Tibial nerve (tissue), 4 donors: ENCODE measurements around the gene MICU1. TPM values are rescaled to one million over a fixed set of nuclear protein-coding genes. Genes with fewer than 3 reads are reported as not detected.

Experiments
- DNase-seq, 2 donors: peaks; one replicate each; pipeline ENCODE4 v3.0.0-alpha.2; 2019; ENCODE audit warnings: low spot score in 2 of 2
- H3K27ac ChIP-seq, 4 donors: fragments of 200-600 bp; sonication (generic) in 3 of 4; one replicate each; pipeline ENCODE4 v1.5.1; 2017 to 2019; ENCODE audit warnings: mild to moderate bottlenecking in 1 of 4
- H3K27me3 ChIP-seq, 2 donors: fragments of 200-600 bp; sonication (generic) in 1 of 2; one replicate each; pipeline versions ENCODE4 v1.5.1 to v1.6.0; 2017 to 2019
- H3K36me3 ChIP-seq, 3 donors: fragments of 200-600 bp; sonication (generic); one replicate each; pipeline ENCODE4 v1.5.1; 2018 to 2019
- H3K4me1 ChIP-seq, 4 donors: fragments of 200-600 bp; sonication (generic) in 3 of 4; one replicate each; pipeline ENCODE4 v1.5.1; 2017 to 2019
- H3K4me3 ChIP-seq, 4 donors: fragments of 200-600 bp; sonication (generic) in 3 of 4; one replicate each; pipeline ENCODE4 v1.5.1; 2017 to 2019; ENCODE audit warnings: mild to moderate bottlenecking in 1 of 4, moderate library complexity in 1 of 4
- H3K9me3 ChIP-seq, 4 donors: fragments of 200-600 bp; sonication (generic) in 3 of 4; one replicate each; pipeline ENCODE4 v1.5.1; 2017 to 2019
- CTCF ChIP-seq, 5 experiments: fragments of 200-600 bp in 3 of 5; fragments of 450-650 bp in 2 of 5; sonication (generic) in 3 of 5; IDR thresholded peaks; one replicate each; pipeline ENCODE4 v1.5.1; 2016 to 2019; ENCODE audit warnings: antibody characterized with exemption in 5 of 5, mild to moderate bottlenecking in 3 of 5, moderate library complexity in 2 of 5
- EP300 ChIP-seq, 2 donors: sonication (generic); formaldehyde crosslinking; IDR thresholded peaks; one replicate each; pipeline ENCODE4 v1.6.1; 2017; ENCODE audit warnings: antibody characterized with exemption in 2 of 2, mild to moderate bottlenecking in 1 of 2
- POLR2A ChIP-seq, 2 donors: fragments of 450-650 bp; IDR thresholded peaks; one replicate each; pipeline ENCODE4 v1.6.1; 2017; ENCODE audit warnings: antibody characterized with exemption in 2 of 2, mild to moderate bottlenecking in 2 of 2, moderate library complexity in 2 of 2
- WGBS, 2 donors: methylation state at CpG; one replicate each; pipeline ENCODE4 v1.1.5; 2018; 5-methylcytosine and 5-hydroxymethylcytosine counted together
- total RNA-seq, 4 donors: library from RNA; depleted of rRNA; stranded (reverse); fragments of >200 nt; gene quantifications; one replicate each; pipeline ENCODE4 v1.1.0, GENCODE V29; 2016

MICU1 gene
- total RNA-seq, 4 donors from 2014 or later: 19.4 to 46.5 (median 35.8) TPM

- Histone ChIP-seq H3K27ac (no peak overlapping the region), H3K4me3 (no peak overlapping the region), H3K9me3 (peaks cover 0 to 2% (median 0%) of the 10 kb centered on the region in 4 donors), H3K36me3 (peaks cover 0 to 69% (median 5%) of the 10 kb centered on the region in 3 donors), H3K27me3 (no peaks in the 10 kb centered on the region), H3K4me1 (peaks cover 0 to under 1% (median 0%) of the 10 kb centered on the region in 4 donors)
- no peak for DNase-seq
- TF ChIP-seq POLR2A (IDR thresholded peaks at IDR 0.05) (no peak), CTCF (IDR thresholded peaks at IDR 0.05) (no peak), EP300 (IDR thresholded peaks at IDR 0.05) (no peak)
- WGBS, 2 donors: 98% methylated on average over 2 of the region's 2 CpGs
Observed at GRCh38 chr10:72419241-72419640, 206.6 kb downstream of the MICU1 start.

- DNase-seq: no peak
- Histone ChIP-seq H3K9me3 (peaks cover 0 to 7% (median 0%) of the 10 kb centered on the region in 4 donors), H3K27ac (no peak overlapping the region), H3K36me3 (peaks cover 0 to 75% (median 5%) of the 10 kb centered on the region in 3 donors), H3K4me1 (no peaks in the 10 kb centered on the region), H3K27me3 (no peaks in the 10 kb centered on the region), H3K4me3 (no peak overlapping the region)
- TF ChIP-seq CTCF (IDR thresholded peaks at IDR 0.05): no peak
- TF ChIP-seq EP300 (IDR thresholded peaks at IDR 0.05): no peak
- no peak for TF ChIP-seq POLR2A (IDR thresholded peaks at IDR 0.05)
- 64% methylated on average over 3 of the region's 3 CpGs for WGBS, 2 donors
Observed at GRCh38 chr10:72418679-72419078, 207.2 kb downstream of the MICU1 start.

- H3K4me1 ChIP-seq: no peaks in the 10 kb centered on the region
- H3K4me3 ChIP-seq: no peak overlapping the region
- peaks cover 0 to 74% (median 5%) of the 10 kb centered on the region in 3 donors for H3K36me3 ChIP-seq
- 0% methylated on average over 1 of the region's 1 CpG for WGBS, 2 donors
- DNase-seq: no peak
- H3K27me3 ChIP-seq: no peaks in the 10 kb centered on the region
- TF ChIP-seq POLR2A (IDR thresholded peaks at IDR 0.05) (no peak), CTCF (IDR thresholded peaks at IDR 0.05) (no peak), EP300 (IDR thresholded peaks at IDR 0.05) (no peak)
- peaks cover 0 to 7% (median 0%) of the 10 kb centered on the region in 4 donors for H3K9me3 ChIP-seq
- no peak overlapping the region for H3K27ac ChIP-seq
Observed at GRCh38 chr10:72417971-72418370, 207.9 kb downstream of the MICU1 start.

- WGBS, 2 donors: 83 to 87% methylated on average over 4 of the region's 4 CpGs
- TF ChIP-seq POLR2A (IDR thresholded peaks at IDR 0.05): no peak
- no peak for TF ChIP-seq EP300 (IDR thresholded peaks at IDR 0.05)
- no peak for TF ChIP-seq CTCF (IDR thresholded peaks at IDR 0.05)
Observed at GRCh38 chr10:72416661-72417060, 209.2 kb downstream of the MICU1 start.

GRCh38 chr10:72414642-72415041 is 211.2 kb downstream of the MICU1 start:
- H3K27ac ChIP-seq: no peak overlapping the region
- H3K4me3 ChIP-seq: no peak overlapping the region
- no peak for DNase-seq
- peaks cover 0 to 7% (median 0%) of the 10 kb centered on the region in 4 donors for H3K9me3 ChIP-seq
- no peak for TF ChIP-seq CTCF (IDR thresholded peaks at IDR 0.05)
- no peak for TF ChIP-seq EP300 (IDR thresholded peaks at IDR 0.05)
- no peak for TF ChIP-seq POLR2A (IDR thresholded peaks at IDR 0.05)
- no peaks in the 10 kb centered on the region for H3K4me1 ChIP-seq
- no peaks in the 10 kb centered on the region for H3K27me3 ChIP-seq
- peaks cover 0 to 42% (median 0%) of the 10 kb centered on the region in 3 donors for H3K36me3 ChIP-seq
- WGBS, 2 donors: 91 to 93% methylated on average over 3 of the region's 3 CpGs

More at GRCh38 chr10:72416661-72417060, 209.2 kb downstream of the MICU1 start:
- no peaks in the 10 kb centered on the region for H3K4me1 ChIP-seq
- peaks cover 0 to 7% (median 0%) of the 10 kb centered on the region in 4 donors for H3K9me3 ChIP-seq
- DNase-seq: no peak
- no peak overlapping the region for H3K27ac ChIP-seq
- no peaks in the 10 kb centered on the region for H3K27me3 ChIP-seq
- no peak overlapping the region for H3K4me3 ChIP-seq
- peaks cover 0 to 61% (median 5%) of the 10 kb centered on the region in 3 donors for H3K36me3 ChIP-seq
